ENCODE measurements around the gene CBFA2T3.

GRCh38 chr16:88965411-88965810 is 11.6 kb downstream of the CBFA2T3 start:
- no peak for TF ChIP-seq CTCF (IDR thresholded peaks at IDR 0.05)
- TF ChIP-seq EZH2 (IDR thresholded peaks at IDR 0.05; ENCODE audit: borderline replicate concordance, insufficient read depth, low read depth, low read length, poor library complexity, severe bottlenecking): no peak

Data from B cell (primary cell).